Natural killer cell treated with Interleukin-12 subunit alpha and Interleukin-12 subunit beta and Interleukin-15 and Interleukin-18, amount 100 ng/mL, for 72 hours (primary cell): ENCODE results near the gene SGCD. TPM values are rescaled to one million over a fixed set of nuclear protein-coding genes. Genes with fewer than 3 reads are reported as not detected.

Experiments used
- ATAC-seq, 2 donors: fragments of 150-1000 bp; cut with Tn5 transposase in 1 of 2; sonication (Bioruptor Pico), chemical (Tn5 transposase) in 1 of 2; 2 replicates each; pipeline ENCODE4 v1.10.0; 2021
- DNase-seq: peaks from one replicate; pipeline ENCODE4 v3.0.0; 2022; ENCODE audit warnings: low spot score
- H3K27ac Mint-ChIP-seq, 2 donors: 1 replicate in 1 of 2; 2 replicates in 1 of 2; pipeline ENCODE4 v1.8.0; 2022; ENCODE audit warnings: mixed read lengths in 2 of 2, mild to moderate bottlenecking in 1 of 2, moderate library complexity in 1 of 2
- H3K27me3 Mint-ChIP-seq, 2 donors: 1 replicate in 1 of 2; 2 replicates in 1 of 2; pipeline ENCODE4 v1.8.0; 2022; ENCODE audit warnings: mixed read lengths in 2 of 2
- H3K36me3 Mint-ChIP-seq: one replicate; pipeline ENCODE4 v1.8.0; 2022; ENCODE audit warnings: mixed read lengths
- H3K4me1 Mint-ChIP-seq, 2 donors: 1 replicate in 1 of 2; 2 replicates in 1 of 2; pipeline ENCODE4 v1.8.0; 2022; ENCODE audit warnings: low read depth in 2 of 2, mixed read lengths in 2 of 2, mild to moderate bottlenecking in 1 of 2
- H3K4me3 Mint-ChIP-seq: one replicate; pipeline ENCODE4 v1.8.0; 2022; ENCODE audit warnings: mixed read lengths
- H3K9me3 Mint-ChIP-seq: 2 replicates; pipeline ENCODE4 v1.8.0; 2022; ENCODE audit warnings: mixed read lengths
- total RNA-seq, 2 donors: library from RNA; stranded (reverse); gene quantifications; one replicate each; pipeline ENCODE4 v1.2.3, GENCODE V29; 2022

Gene SGCD
- total RNA-seq, 2 donors from 2014 or later = 0.20 TPM; not detected in 1

GRCh38 chr5:156529892-156530291 is 202.9 kb downstream of the SGCD start:
- no peak for ATAC-seq
- Mint-ChIP-seq H3K4me1 (peaks cover 4 to 12% of the 10 kb centered on the region in 2 donors), H3K27ac (no peak overlapping the region), H3K27me3 (peaks cover 9 to 28% of the 10 kb centered on the region in 2 donors), H3K9me3 (peaks cover 3% of the 10 kb centered on the region), H3K4me3 (no peak overlapping the region), H3K36me3 (no peaks in the 10 kb centered on the region)
- DNase-seq = no peak

GRCh38 chr5:156531199-156531598 is 204.2 kb downstream of the SGCD start:
- no peak overlapping the region for H3K27ac Mint-ChIP-seq
- DNase-seq (no peak), ATAC-seq (no peak)
- no peak overlapping the region for H3K4me3 Mint-ChIP-seq
- no peaks in the 10 kb centered on the region for H3K36me3 Mint-ChIP-seq
- H3K4me1 Mint-ChIP-seq = peaks cover 4 to 12% of the 10 kb centered on the region in 2 donors
- H3K9me3 Mint-ChIP-seq = peaks cover 3% of the 10 kb centered on the region
- peaks cover 9 to 21% of the 10 kb centered on the region in 2 donors for H3K27me3 Mint-ChIP-seq

GRCh38 chr5:156532921-156533320 is 206.0 kb downstream of the SGCD start:
- no peak for DNase-seq

GRCh38 chr5:156534085-156534484 is 207.1 kb downstream of the SGCD start:
- H3K9me3 Mint-ChIP-seq = peaks cover 3% of the 10 kb centered on the region
- no peak overlapping the region for H3K4me3 Mint-ChIP-seq
- ATAC-seq = no peak

More at GRCh38 chr5:156532921-156533320, 206.0 kb downstream of the SGCD start:
- H3K9me3 Mint-ChIP-seq = peaks cover 3% of the 10 kb centered on the region
- H3K27ac Mint-ChIP-seq = no peak overlapping the region
- peak overlapping the region; percentile 6 for H3K4me3 Mint-ChIP-seq
- peaks cover 4 to 12% of the 10 kb centered on the region in 2 donors for H3K4me1 Mint-ChIP-seq
- H3K27me3 Mint-ChIP-seq = peaks cover 13 to 24% of the 10 kb centered on the region in 2 donors
- H3K36me3 Mint-ChIP-seq = no peaks in the 10 kb centered on the region
- peak; percentile 56 to 58 for ATAC-seq

GRCh38 chr5:156534906-156535485 is 208.0 kb downstream of the SGCD start:
- ATAC-seq (no peak), DNase-seq (no peak)
- Mint-ChIP-seq H3K27me3 (peaks cover 8 to 22% of the 10 kb centered on the region in 2 donors), H3K4me1 (peaks cover 4 to 7% of the 10 kb centered on the region in 2 donors), H3K9me3 (no peaks in the 10 kb centered on the region), H3K4me3 (no peak overlapping the region), H3K36me3 (no peaks in the 10 kb centered on the region), H3K27ac (no peak overlapping the region)

More at GRCh38 chr5:156534085-156534484, 207.1 kb downstream of the SGCD start:
- no peak for DNase-seq
- no peaks in the 10 kb centered on the region for H3K36me3 Mint-ChIP-seq
- peaks cover 10 to 24% of the 10 kb centered on the region in 2 donors for H3K27me3 Mint-ChIP-seq
- peaks cover 4 to 12% of the 10 kb centered on the region in 2 donors for H3K4me1 Mint-ChIP-seq
- no peak overlapping the region for H3K27ac Mint-ChIP-seq

GRCh38 chr5:156540491-156540890 is 213.5 kb downstream of the SGCD start:
- peaks cover 16 to 30% of the 10 kb centered on the region in 2 donors for H3K27me3 Mint-ChIP-seq
- no peaks in the 10 kb centered on the region for H3K4me1 Mint-ChIP-seq
- DNase-seq (no peak), ATAC-seq (no peak)
- no peak overlapping the region for H3K4me3 Mint-ChIP-seq
- peaks cover 3% of the 10 kb centered on the region for H3K9me3 Mint-ChIP-seq
- H3K27ac Mint-ChIP-seq = no peak overlapping the region
- H3K36me3 Mint-ChIP-seq = no peaks in the 10 kb centered on the region

- Mint-ChIP-seq H3K4me1 (no peaks in the 10 kb centered on the region), H3K9me3 (peaks cover 3% of the 10 kb centered on the region), H3K27ac (no peak overlapping the region), H3K27me3 (peaks cover 18 to 40% of the 10 kb centered on the region in 2 donors), H3K36me3 (no peaks in the 10 kb centered on the region), H3K4me3 (no peak overlapping the region)
- ATAC-seq (no peak), DNase-seq (no peak)
These were observed 214.6 kb downstream of the SGCD start for GRCh38 chr5:156541582-156541981.

- no peak for DNase-seq
- H3K36me3 Mint-ChIP-seq = no peaks in the 10 kb centered on the region
- peaks cover 15 to 36% of the 10 kb centered on the region in 2 donors for H3K27me3 Mint-ChIP-seq
- no peak overlapping the region for H3K4me3 Mint-ChIP-seq
- no peaks in the 10 kb centered on the region for H3K4me1 Mint-ChIP-seq
- no peak overlapping the region for H3K27ac Mint-ChIP-seq
- ATAC-seq = no peak
- peaks cover 3% of the 10 kb centered on the region for H3K9me3 Mint-ChIP-seq
These were observed 216.6 kb downstream of the SGCD start for GRCh38 chr5:156543348-156544145.

GRCh38 chr5:156552855-156553358 is 225.9 kb downstream of the SGCD start:
- Mint-ChIP-seq H3K9me3 (no peaks in the 10 kb centered on the region), H3K4me3 (no peak overlapping the region), H3K36me3 (no peaks in the 10 kb centered on the region), H3K4me1 (no peaks in the 10 kb centered on the region), H3K27me3 (peaks cover 11 to 13% of the 10 kb centered on the region in 2 donors), H3K27ac (no peak overlapping the region)
- DNase-seq (no peak), ATAC-seq (no peak)

GRCh38 chr5:156556666-156557406 is 229.9 kb downstream of the SGCD start:
- Mint-ChIP-seq H3K4me1 (no peaks in the 10 kb centered on the region), H3K27me3 (peaks cover 1 to 7% of the 10 kb centered on the region in 2 donors), H3K27ac (no peak overlapping the region), H3K36me3 (no peaks in the 10 kb centered on the region), H3K4me3 (no peak overlapping the region), H3K9me3 (no peaks in the 10 kb centered on the region)
- no peak for ATAC-seq
- no peak for DNase-seq

GRCh38 chr5:156560002-156560401 is 233.0 kb downstream of the SGCD start:
- no peaks in the 10 kb centered on the region for H3K36me3 Mint-ChIP-seq
- no peaks in the 10 kb centered on the region for H3K4me1 Mint-ChIP-seq
- ATAC-seq = no peak

GRCh38 chr5:156561651-156562050 is 234.7 kb downstream of the SGCD start:
- no peak for DNase-seq
- Mint-ChIP-seq H3K4me3 (no peak overlapping the region), H3K27me3 (peaks cover 7 to 9% of the 10 kb centered on the region in 2 donors), H3K9me3 (no peaks in the 10 kb centered on the region), H3K4me1 (no peaks in the 10 kb centered on the region), H3K36me3 (no peaks in the 10 kb centered on the region), H3K27ac (no peak overlapping the region)
- no peak for ATAC-seq

More at GRCh38 chr5:156560002-156560401, 233.0 kb downstream of the SGCD start:
- no peak overlapping the region for H3K27ac Mint-ChIP-seq
- H3K4me3 Mint-ChIP-seq = no peak overlapping the region
- H3K27me3 Mint-ChIP-seq = peaks cover 7 to 12% of the 10 kb centered on the region in 2 donors
- DNase-seq = no peak
- no peaks in the 10 kb centered on the region for H3K9me3 Mint-ChIP-seq

GRCh38 chr5:156570615-156571014 is 243.7 kb downstream of the SGCD start:
- H3K4me3 Mint-ChIP-seq = no peak overlapping the region
- H3K27me3 Mint-ChIP-seq = peaks cover 0 to 14% of the 10 kb centered on the region in 2 donors
- H3K36me3 Mint-ChIP-seq = no peaks in the 10 kb centered on the region
- H3K4me1 Mint-ChIP-seq = no peaks in the 10 kb centered on the region
- DNase-seq (no peak), ATAC-seq (no peak)
- H3K27ac Mint-ChIP-seq = no peak overlapping the region
- H3K9me3 Mint-ChIP-seq = no peaks in the 10 kb centered on the region
